ENCODE results near the gene ARL10.

DNA sequence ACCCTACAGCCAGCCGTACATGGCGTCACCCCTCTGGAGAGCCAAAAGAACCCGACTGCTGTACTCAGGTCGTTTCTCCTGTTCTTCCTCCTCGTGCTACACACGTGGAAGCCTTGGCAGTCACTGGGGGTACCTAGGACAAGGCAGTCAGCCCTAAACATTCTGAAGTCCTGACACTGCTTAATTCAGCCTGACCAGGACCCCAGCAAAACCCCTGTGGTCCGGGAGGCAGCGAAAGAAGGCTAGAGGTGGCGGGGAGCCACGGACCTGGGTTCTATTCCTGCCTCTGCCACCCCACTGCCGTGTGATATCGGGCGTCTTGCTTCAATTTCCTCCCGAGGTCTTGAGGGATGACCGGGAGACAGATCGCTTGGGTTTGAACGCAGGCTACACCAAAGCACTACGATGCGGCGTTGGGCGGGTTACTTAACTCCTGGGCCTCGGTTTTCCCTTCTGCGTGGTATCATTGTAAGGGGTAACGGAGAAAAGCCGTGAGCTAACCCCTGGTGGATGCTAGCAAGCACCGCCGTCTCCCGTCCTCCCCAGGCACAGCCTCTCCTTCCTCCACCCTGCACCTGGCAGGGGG, 429 bp upstream of the ARL10 start:
- TF ChIP-seq, protein P1, sequence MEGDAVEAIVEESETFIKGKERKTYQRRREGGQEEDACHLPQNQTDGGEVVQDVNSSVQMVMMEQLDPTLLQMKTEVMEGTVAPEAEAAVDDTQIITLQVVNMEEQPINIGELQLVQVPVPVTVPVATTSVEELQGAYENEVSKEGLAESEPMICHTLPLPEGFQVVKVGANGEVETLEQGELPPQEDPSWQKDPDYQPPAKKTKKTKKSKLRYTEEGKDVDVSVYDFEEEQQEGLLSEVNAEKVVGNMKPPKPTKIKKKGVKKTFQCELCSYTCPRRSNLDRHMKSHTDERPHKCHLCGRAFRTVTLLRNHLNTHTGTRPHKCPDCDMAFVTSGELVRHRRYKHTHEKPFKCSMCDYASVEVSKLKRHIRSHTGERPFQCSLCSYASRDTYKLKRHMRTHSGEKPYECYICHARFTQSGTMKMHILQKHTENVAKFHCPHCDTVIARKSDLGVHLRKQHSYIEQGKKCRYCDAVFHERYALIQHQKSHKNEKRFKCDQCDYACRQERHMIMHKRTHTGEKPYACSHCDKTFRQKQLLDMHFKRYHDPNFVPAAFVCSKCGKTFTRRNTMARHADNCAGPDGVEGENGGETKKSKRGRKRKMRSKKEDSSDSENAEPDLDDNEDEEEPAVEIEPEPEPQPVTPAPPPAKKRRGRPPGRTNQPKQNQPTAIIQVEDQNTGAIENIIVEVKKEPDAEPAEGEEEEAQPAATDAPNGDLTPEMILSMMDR (IDR thresholded peaks at IDR 0.05; ENCODE audit: low read depth, low read length, poor library complexity, severe bottlenecking), result no peak
- TF ChIP-seq EZH2phosphoT487 (IDR thresholded peaks at IDR 0.05; ENCODE audit: borderline replicate concordance, low read length), result no peak

All from DOHH2 (cell line).